Measurements from ENCODE around the gene TBL1X.
A peak's percentile ranks its signal among the peaks of the same experiment; 100 is the strongest.
"Not testable (repeated sequence)": the region's sequence is repeated elsewhere in the genome, so short reads cannot be mapped to it uniquely, and the experiment has no call there.

TBL1X gene

DNA sequence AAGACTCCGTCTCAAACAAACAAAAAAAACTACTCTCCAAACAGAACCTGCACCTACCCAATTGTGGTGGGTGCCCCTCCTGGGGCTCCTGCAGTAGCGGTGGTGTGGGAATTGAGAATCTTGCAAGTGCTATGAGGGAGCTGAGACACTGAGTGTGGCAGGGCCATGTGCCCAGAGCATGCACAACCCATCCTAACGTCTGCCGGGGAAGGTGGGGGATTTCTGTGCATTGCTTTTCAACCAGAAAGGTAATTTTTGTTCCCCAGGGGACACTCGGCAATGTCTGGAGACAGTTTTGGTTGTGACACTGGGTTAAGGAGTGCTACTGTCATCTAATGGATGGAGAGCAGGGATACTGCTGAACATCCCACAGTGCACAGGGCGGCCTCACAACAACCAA is 35.7 kb downstream of the TBL1X start:
- no peak for DNase-seq

- DNase-seq, result no peak
These were observed 36.5 kb downstream of the TBL1X start for GRCh38 chrX:9501362-9501761.

- no peak for DNase-seq
These were observed 38.4 kb downstream of the TBL1X start for GRCh38 chrX:9503261-9503660.

GRCh38 chrX:9510366-9510765 is 45.5 kb downstream of the TBL1X start:
- no peak for DNase-seq

DNA sequence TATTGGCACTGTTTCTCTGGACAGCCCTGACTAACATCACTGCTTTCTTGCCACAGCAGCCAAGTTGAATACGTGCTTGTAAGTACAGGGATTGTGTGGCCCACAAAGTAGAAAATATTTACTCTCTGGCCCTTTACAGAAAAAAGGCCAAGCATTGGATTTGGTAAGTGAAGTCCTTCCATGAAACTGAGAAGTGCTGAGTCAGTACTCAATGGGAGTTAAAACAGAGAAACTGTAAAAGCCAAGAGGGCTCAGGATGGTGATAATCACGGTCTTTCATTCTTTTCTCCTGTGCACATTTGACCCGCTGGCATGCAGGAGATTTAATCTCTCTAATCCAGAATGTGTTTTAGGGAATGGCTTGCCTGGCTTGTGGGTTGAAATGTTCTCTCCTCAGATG is 46.1 kb downstream of the TBL1X start:
- no peak for DNase-seq

- DNase-seq, result no peak
These were observed 50.6 kb downstream of the TBL1X start for GRCh38 chrX:9515489-9515888.

GRCh38 chrX:9515973-9516538 is 51.2 kb downstream of the TBL1X start:
- DNase-seq, result no peak

- DNase-seq, result no peak
These were observed 51.8 kb downstream of the TBL1X start for GRCh38 chrX:9516635-9517034.

GRCh38 chrX:9518051-9518450 is 53.2 kb downstream of the TBL1X start:
- DNase-seq, result no peak

- no peak for DNase-seq
These were observed 54.0 kb downstream of the TBL1X start for GRCh38 chrX:9518889-9519288.

GRCh38 chrX:9519546-9520216 is 54.8 kb downstream of the TBL1X start:
- no peak for DNase-seq

DNA sequence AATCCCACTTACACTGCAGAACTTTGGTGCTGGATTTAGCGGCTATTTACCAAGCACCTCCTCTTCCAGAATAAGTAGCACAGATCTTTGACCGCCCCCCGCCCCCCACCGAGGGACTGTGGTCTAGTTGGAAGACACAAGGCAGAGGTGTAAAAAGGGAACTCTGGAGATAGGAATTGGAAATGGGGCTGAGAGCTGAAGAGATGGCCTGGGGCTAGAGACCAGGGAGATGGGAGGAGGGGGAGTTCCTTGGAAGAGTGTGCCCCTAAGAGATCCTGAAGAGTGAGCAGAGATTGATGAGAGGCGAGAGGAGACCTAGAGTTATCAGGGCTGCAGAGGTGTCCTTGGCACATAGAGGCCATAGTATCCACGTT is 55.3 kb downstream of the TBL1X start:
- DNase-seq, result no peak

- no peak for DNase-seq
These were observed 57.7 kb downstream of the TBL1X start for GRCh38 chrX:9522378-9523155.

DNA sequence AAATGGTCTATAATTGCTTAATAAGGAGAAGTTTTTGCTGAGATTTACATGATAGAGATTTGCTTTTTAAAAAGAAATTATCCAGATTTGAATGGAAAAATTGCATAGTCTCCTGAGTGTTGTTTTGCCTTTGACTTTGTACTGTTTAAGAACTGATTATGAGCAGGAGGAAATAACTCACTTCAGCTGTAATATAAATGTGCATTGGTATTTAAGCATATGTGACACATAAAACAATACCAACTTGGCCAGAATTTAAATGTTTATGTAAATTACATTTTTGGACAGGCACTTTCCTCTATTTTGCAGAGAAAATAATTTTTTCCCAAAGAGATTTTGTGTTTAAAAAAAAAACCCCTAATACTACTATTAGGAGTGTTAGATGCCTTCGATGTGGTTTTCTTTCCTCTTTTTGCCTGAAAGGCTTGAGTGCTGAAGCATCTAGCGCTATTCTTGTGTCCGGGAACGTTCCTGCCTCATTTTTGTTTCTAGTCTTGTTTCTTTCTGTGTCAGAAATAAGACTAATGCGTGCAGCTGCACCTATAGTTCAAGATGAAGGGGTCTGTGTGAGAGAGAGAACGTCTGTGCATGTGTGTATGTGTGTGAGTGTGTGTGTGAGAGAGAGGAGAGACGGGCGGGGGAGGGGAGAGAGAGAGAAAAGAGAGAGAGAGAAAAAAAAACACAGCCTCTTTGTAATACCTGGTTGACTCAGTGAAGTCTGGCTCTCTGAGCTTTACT is 60.8 kb downstream of the TBL1X start:
- DNase-seq, result no peak

DNA sequence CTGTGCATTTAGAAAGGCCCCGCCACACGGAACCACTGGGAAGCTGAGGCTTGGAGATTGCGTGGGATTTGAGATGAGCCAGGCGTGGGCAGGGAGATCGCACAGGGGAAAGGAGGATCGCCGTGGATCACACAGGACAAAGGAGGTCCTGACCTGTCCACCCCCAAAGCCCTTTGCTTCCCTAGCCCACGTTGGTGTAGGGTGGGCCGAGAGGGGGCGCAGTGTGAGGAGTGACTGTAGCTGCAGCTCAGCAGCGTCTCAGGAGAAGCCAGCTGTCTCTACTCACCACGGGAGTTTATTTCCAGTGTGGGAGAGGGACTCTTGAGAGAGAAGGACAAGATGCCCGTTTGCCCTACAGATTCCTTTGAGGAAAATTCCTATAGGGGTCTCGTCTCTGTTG is 62.1 kb downstream of the TBL1X start:
- DNase-seq, result no peak

GRCh38 chrX:9528498-9528897 is 63.6 kb downstream of the TBL1X start:
- no peak for DNase-seq

- DNase-seq, result no peak
These were observed 64.4 kb downstream of the TBL1X start for GRCh38 chrX:9529223-9529622.

DNA sequence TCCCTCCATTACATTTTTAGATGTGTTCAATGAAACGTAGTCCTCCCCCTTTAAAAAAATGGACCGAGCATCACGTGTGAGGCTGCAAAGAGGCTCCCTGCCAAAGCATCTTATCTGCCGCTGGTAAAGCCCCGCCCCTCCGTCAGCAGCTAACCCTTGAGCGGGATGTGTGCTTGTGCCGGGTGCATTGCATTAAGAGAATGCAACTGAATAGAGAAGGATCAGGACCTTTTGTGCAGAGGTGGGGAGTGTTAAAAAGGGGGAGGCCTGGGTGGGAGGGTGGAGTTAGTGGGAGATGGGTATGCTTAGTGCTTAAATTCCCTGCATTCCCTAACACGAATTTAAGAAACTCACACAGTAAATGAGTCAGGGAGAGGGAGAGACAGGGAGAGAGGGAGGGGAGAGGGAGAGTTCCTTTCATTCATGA is 66.0 kb downstream of the TBL1X start:
- peak; percentile 62 for DNase-seq

DNA sequence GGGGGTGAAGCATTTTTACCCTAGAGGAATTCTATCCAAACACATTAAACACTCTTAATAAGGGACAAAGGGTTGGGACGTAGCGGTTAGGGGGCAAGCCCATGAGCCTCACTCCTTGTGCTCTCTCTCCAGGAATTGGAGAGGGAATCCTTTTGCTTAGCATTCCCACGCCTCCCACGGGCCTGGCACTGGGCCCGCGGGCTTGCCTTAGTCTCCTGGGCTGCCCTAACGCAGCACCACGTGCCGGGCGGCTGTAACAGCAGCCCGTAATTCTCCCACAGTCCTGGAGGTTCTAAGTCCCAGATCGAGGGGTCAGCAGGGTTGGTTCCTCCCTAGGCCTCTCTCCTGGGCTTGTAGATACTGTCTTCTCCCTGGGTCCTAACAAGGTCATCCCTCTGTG is 67.5 kb downstream of the TBL1X start:
- DNase-seq, result no peak

GRCh38 chrX:9533611-9534010 is 68.8 kb downstream of the TBL1X start:
- no peak for DNase-seq

DNA sequence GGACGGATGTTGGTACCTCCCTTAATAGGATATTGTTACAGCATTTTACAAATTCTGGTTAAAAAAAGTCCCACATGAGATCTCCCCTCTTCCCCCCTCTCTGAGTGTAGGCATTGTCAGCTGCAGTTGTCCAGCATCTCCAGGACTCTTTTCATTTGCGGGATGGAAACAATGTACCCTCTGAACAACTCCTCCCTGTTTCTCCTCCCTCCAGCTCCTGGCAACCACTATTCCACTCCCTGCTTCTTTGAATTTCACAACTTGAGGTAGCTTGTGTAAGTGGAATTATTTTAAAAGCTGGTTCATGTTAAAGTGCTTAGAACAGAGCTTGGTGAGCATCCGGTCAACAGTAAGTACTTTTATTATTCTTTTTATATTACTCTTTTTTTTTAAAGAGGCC is 69.8 kb downstream of the TBL1X start:
- no peak for DNase-seq

DNA sequence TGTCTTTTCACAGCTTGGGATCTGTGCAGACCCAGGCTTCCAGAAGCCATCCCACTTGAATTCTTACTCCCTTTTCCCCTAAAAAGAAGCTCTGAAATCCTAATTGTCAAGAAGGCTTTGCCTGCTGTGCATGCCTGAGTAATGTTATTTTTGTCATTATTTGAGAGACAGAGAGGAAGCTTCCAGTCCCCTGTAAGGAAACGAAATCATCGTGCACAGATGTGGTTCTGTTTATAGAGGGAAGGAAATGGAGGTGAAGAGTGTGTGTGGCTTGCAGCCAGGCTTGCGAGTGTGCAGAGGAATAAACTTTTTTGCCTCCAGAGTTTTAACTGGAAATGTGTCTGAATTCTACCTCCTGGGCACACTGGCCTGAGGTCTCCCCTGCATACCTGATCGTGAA is 70.2 kb downstream of the TBL1X start:
- DNase-seq, result no peak

DNA sequence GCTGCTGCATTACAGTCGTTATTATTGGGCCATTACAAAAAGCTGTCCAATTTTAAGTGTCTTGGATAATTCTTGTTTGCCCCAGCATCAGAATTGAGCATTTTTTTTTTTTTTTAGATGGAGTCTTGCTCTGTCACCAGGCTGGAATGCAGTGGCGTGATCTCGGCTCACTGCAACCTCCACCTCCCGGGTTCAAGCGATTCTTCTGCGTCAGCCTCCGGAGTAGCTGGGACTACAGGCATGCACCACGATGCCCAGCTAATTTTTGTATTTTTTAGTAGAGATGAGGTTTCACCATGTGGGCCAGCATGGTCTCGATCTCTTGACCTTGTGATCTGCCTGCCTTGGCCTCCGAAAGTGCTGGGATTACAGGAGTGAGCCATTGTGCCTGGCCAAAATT is 71.3 kb downstream of the TBL1X start:
- DNase-seq, result not testable (repeated sequence)

DNA sequence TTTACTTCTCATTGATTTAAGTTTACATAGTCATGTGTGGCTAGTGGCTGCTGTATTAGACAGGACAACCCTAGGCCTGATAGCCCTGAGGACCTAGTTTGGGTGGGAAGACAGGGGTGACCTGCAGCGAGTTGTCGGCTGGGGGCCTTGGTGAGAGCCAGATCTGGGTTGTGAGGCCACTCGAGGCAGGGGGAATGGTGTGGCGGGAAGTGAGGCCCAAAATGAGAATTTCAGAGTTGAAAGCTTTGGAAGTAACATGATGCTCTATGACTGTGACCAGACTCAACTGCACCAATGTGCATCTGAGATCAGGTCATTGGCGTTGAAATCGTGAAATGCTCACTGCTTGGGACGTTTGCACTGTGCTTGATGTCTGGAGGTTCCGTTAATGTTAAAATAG is 72.9 kb downstream of the TBL1X start:
- no peak for DNase-seq

Data from T1000 (cell line).